Testis (tissue), 5 donors: ENCODE data around the gene FBXL22. TPM values are rescaled to one million over a fixed set of nuclear protein-coding genes. Genes with fewer than 3 reads are reported as not detected.

Experiments used
- DNase-seq: peaks from one replicate; pipeline ENCODE4 v3.0.0-alpha.2; 2019
- H3K27ac ChIP-seq, 2 donors: fragments of 200-600 bp; sonication (generic); one replicate each; pipeline ENCODE4 v1.5.1; 2019
- H3K27me3 ChIP-seq: fragments of 200-600 bp; sonication (generic); one replicate; pipeline ENCODE4 v1.5.1; 2019
- H3K36me3 ChIP-seq: fragments of 200-600 bp; sonication (generic); one replicate; pipeline ENCODE4 v1.5.1; 2017; ENCODE audit warnings: low read depth; ENCODE audit errors: missing control alignments
- H3K4me1 ChIP-seq: fragments of 200-600 bp; sonication (generic); one replicate; pipeline ENCODE4 v1.5.1; 2019
- H3K4me3 ChIP-seq, 2 donors: fragments of 200-600 bp; sonication (generic); one replicate each; pipeline ENCODE4 v1.5.1; 2017 to 2019
- H3K9me3 ChIP-seq: fragments of 200-600 bp; sonication (generic); one replicate; pipeline ENCODE4 v1.5.1; 2017
- POLR2A ChIP-seq: fragments of 450-650 bp; IDR thresholded peaks from one replicate; pipeline ENCODE4 v1.6.1; 2017; ENCODE audit warnings: antibody characterized with exemption, mild to moderate bottlenecking, moderate library complexity
- whole genome bisulfite sequencing, 2 donors: methylation state at CpG; one replicate each; pipeline ENCODE4 v1.1.5; 2018; 5-methylcytosine and 5-hydroxymethylcytosine counted together
- intact Hi-C: fragments of 100-400 bp; cut with DNase I; formaldehyde crosslinking; loops from one replicate; pipeline ENCODE4 v1.15.1; 2023; ENCODE audit warnings: low total_unique reads
- long read RNA-seq, 2 donors: transcript quantifications; one replicate each; lab custom pipeline, GENCODE V29; 2026
- polyA plus RNA-seq: library from polyadenylated mRNA; stranded (reverse); fragments of 350-450 nt; fragmentation: Illumina TruSeq; extraction: RNeasy Lipid Tissue Mini Kit (QIAGEN cat#74804); gene quantifications from one replicate; pipeline ENCODE4 v1.2.3, GENCODE V29; 2014; ENCODE audit warnings: low read depth, low replicate concordance; ENCODE audit not compliant: insufficient read depth
- total RNA-seq, 2 donors: library from RNA; depleted of rRNA; stranded (reverse); fragments of >200 nt; gene quantifications; one replicate each; pipeline ENCODE4 v1.2.3, GENCODE V29; 2016
- TF ChIP-seq, protein P1 (sequence below), 3 experiments: fragments of 450-650 bp in 2 of 3; fragments of 200-600 bp in 1 of 3; sonication (generic) in 1 of 3; IDR thresholded peaks; one replicate each; pipeline ENCODE4 v1.5.1; 2016 to 2019; ENCODE audit warnings: antibody characterized with exemption in 3 of 3, mild to moderate bottlenecking in 2 of 3, moderate library complexity in 1 of 3

The FBXL22 gene, protein sequence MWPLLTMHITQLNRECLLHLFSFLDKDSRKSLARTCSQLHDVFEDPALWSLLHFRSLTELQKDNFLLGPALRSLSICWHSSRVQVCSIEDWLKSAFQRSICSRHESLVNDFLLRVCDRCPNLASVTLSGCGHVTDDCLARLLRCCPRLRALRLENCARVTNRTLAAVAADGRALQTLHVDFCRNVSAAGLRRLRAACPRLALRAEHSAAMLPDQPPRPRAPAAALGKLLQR
- total RNA-seq (10 to 100 TPM; 11.6 to 14.3 TPM), polyA plus RNA-seq (3.2 TPM)
- long read RNA-seq, donor 1: 0 reads
- long read RNA-seq, donor 2: 0 reads

DNA sequence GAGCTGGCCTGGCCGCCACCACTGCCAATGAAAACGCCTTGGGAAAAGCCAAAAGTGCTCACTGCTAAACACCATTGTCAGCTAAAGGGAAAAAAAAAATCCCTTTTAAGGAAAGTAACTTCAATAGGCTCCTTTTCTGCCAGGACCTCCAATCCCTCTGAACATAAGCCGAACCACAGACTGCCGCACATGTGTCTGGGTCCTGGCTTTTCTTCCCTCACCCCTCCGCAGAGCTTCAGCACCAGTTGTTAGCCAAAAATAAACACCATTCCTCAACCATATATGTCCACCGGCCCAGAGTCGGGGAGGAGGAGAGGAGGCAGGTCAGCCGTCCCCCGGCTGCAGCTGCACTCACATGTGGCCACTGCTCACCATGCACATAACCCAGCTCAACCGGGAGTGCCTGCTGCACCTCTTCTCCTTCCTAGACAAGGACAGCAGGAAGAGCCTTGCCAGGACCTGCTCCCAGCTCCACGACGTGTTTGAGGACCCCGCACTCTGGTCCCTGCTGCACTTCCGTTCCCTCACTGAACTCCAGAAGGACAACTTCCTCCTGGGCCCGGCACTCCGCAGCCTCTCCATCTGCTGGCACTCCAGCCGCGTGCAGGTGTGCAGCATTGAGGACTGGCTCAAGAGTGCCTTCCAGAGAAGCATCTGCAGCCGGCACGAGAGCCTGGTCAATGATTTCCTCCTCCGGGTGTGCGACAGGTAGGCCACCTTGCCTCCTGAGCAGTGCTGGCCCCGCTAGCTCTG, at the start of gene FBXL22:
Gene FBXL22, plus strand, starts transcription at position 350 of the 753 bp plus-strand sequence. Its CDS starts 6 bp downstream, at position 356.
- intact Hi-C loops: loop anchor here (5.0 kb wide), 1 partner anchor 95 kb away; the partner anchor contains the start of gene USP3
- peak within 1 kb of the TSS; percentile 26 to 29 for H3K4me3 ChIP-seq
- peak; percentile 63 for DNase-seq

DNA sequence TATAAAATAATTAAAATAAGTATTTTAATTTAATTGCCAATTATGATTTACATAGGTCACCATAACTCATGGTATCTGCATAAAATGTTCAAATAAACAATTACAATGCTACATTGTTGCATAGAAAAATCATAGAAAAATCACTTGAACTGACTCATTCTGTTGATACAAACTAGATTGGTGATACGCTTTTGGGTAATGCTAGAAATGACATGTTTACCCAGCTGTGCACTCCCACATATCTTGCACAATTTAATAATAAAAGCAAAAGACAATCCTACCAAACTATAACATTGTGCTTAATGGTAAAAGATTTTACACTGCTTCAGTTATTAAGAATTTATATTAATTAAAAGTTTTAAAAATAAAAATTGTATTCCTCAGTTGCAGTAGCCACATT, 45.8 kb upstream of the FBXL22 start:
- no peaks in the 10 kb centered on the region for H3K9me3 ChIP-seq
- no peaks in the 10 kb centered on the region for H3K27me3 ChIP-seq
- WGBS, 2 donors: 38 to 61% methylated on average over 1 of the region's 1 CpG
- H3K27ac ChIP-seq: no peak overlapping the region
- no peaks in the 10 kb centered on the region for H3K36me3 ChIP-seq
- TF ChIP-seq POLR2A: no peak
- TF ChIP-seq, protein P1, sequence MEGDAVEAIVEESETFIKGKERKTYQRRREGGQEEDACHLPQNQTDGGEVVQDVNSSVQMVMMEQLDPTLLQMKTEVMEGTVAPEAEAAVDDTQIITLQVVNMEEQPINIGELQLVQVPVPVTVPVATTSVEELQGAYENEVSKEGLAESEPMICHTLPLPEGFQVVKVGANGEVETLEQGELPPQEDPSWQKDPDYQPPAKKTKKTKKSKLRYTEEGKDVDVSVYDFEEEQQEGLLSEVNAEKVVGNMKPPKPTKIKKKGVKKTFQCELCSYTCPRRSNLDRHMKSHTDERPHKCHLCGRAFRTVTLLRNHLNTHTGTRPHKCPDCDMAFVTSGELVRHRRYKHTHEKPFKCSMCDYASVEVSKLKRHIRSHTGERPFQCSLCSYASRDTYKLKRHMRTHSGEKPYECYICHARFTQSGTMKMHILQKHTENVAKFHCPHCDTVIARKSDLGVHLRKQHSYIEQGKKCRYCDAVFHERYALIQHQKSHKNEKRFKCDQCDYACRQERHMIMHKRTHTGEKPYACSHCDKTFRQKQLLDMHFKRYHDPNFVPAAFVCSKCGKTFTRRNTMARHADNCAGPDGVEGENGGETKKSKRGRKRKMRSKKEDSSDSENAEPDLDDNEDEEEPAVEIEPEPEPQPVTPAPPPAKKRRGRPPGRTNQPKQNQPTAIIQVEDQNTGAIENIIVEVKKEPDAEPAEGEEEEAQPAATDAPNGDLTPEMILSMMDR (IDR thresholded peaks at IDR 0.05): no peak
- intact Hi-C loops: no loop called here
- H3K4me3 ChIP-seq: no peak overlapping the region
- DNase-seq: no peak
- H3K4me1 ChIP-seq: peaks cover 5% of the 10 kb centered on the region

More for the DNA sequence above, at the start of gene FBXL22:
- H3K4me1 ChIP-seq: peaks cover 31% of the 10 kb centered on the region
- H3K9me3 ChIP-seq: no peaks in the 10 kb centered on the region
- WGBS, 2 donors: 37 to 52% methylated on average over 16 to 17 of the region's 23 CpGs
- TF ChIP-seq, protein P1 (IDR thresholded peaks at IDR 0.05): no peak
- TF ChIP-seq POLR2A: no peak
- H3K27me3 ChIP-seq: no peaks in the 10 kb centered on the region
- peak within 1 kb of the TSS; percentile 53 to 89 for H3K27ac ChIP-seq
- H3K36me3 ChIP-seq: no peaks in the 10 kb centered on the region

DNA sequence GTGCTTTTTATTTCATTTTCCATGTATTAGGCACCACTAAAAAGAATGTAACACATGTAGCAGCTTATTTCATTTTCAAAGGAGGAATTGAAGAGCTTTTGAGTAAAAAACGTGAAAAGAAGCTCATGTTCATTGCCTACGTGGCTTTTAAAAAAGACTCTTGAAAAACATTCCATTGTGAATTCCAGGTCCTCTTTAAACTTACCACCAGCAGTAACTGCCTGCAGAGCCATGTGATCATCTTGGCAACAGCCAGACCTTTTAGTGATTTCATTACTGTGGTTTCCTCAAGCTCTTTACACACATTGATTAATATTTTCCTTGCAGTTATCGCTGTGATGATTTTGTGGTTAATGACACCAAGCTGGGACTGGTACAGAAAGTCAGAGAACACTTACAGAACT, 43.8 kb upstream of the FBXL22 start:
- no peaks in the 10 kb centered on the region for H3K9me3 ChIP-seq
- intact Hi-C loops: no loop called here
- H3K36me3 ChIP-seq: no peaks in the 10 kb centered on the region
- no peak for TF ChIP-seq POLR2A
- TF ChIP-seq, protein P1 (IDR thresholded peaks at IDR 0.05): no peak
- H3K4me1 ChIP-seq: peaks cover 5% of the 10 kb centered on the region
- peak overlapping the region in 1 of 2 donors; percentile 63 for H3K27ac ChIP-seq
- no peak overlapping the region for H3K4me3 ChIP-seq
- WGBS, 2 donors: 31 to 43% methylated on average over 3 of the region's 3 CpGs
- H3K27me3 ChIP-seq: no peaks in the 10 kb centered on the region
- DNase-seq: peak; percentile 42

DNA sequence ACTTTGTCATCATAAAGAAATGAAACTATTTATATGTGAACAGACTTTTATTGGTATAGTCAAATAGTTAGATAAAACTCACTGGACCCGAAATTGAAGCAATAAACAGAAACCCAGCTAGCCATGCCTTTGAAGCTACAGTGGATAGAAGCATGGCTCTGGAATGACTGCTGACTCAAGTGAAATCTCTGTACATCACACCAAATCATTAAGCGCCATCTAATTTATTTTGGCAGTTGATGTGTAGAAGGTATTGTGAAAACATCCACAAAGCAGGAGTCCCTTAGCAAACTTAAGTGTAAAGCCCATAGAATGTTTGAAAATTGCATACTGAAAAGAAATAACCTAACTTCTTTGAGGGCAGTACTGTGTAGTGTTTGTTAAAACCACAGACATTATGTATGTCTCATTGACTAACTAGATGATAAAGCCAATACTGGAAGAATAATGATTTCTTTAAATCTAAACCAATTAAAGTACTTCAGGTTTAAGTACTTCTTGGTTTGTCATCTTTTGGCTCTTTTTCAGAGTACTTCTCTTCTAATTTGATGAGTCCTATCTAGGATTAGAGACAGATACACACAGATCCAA, 42.8 kb upstream of the FBXL22 start:
- intact Hi-C loops: no loop called here
- 93 to 96% methylated on average over 2 of the region's 2 CpGs for whole genome bisulfite sequencing, 2 donors
- DNase-seq: no peak
- no peaks in the 10 kb centered on the region for H3K36me3 ChIP-seq
- H3K27me3 ChIP-seq: no peaks in the 10 kb centered on the region
- peaks cover 5% of the 10 kb centered on the region for H3K4me1 ChIP-seq
- no peak for TF ChIP-seq POLR2A
- TF ChIP-seq, protein P1 (IDR thresholded peaks at IDR 0.05): no peak
- no peak overlapping the region for H3K27ac ChIP-seq
- no peaks in the 10 kb centered on the region for H3K9me3 ChIP-seq
- no peak overlapping the region for H3K4me3 ChIP-seq
